SW 1271 (cell line): ENCODE measurements around the gene TCEANC2.
"Not testable (repeated sequence)": the region's sequence is repeated elsewhere in the genome, so short reads cannot be mapped to it uniquely, and the experiment has no call there.

ENCODE experiments used
- DNase-seq, 2 experiments: peaks; one replicate each; lab custom pipeline; 2025; lab: John Stamatoyannopoulos, UW

TCEANC2 gene

DNA sequence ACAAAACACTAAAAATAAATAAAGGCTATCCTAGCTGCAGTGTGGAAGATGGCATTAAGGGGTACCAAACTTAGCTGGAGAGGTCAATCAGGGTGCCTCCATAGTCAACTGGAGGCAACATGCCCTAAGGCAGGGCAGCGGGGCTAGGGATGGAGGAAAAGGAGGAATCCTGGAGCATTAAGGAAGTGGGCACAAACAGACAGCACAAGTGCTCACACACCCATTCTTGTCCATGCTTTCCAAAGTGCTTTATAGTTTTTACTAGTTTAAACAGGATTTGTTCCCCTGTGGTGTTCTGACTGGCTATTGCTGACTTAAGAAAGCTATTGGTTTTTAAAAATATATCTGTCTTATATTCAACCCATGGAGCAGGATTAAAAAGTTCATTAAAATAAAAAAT, 33.3 kb downstream of the TCEANC2 start:
- no peak for DNase-seq

DNA sequence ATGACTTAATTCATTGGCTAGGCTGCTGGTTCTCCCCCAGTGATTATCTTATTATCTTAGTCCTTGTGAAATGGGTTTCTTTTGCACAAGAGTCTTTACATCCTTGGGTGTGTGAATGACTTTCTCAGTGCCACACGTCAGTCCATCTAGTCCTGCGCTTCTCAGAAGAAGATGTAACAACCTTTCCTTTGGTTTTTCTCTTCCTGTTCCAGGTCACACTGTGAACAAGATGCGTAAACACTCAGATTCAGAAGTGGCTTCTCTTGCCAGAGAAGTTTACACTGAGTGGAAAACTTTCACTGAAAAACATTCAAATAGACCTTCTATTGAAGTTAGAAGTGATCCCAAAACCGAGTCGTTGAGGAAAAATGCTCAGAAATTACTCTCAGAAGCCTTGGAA, 35.0 kb downstream of the TCEANC2 start:
- DNase-seq, result no peak

DNA sequence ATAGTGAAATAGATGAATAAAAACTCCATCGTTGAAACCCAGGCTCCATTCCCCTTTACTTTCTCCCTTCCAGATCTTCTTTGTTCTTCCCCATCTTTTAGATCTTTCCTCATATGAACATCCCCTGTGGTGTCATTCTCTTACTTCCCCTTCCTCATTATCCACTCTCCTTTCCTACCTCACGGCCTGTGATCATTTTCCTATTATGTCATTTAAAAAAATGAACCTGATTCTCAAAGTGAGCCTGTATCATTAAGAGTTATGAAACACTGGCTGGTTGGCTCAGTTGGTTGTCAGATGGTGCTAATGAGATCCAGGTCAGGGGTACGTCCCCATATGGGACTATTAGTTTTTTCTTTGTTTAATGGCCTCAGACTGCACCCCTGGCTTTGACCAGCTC, 38.3 kb downstream of the TCEANC2 start:
- DNase-seq, result no peak

DNA sequence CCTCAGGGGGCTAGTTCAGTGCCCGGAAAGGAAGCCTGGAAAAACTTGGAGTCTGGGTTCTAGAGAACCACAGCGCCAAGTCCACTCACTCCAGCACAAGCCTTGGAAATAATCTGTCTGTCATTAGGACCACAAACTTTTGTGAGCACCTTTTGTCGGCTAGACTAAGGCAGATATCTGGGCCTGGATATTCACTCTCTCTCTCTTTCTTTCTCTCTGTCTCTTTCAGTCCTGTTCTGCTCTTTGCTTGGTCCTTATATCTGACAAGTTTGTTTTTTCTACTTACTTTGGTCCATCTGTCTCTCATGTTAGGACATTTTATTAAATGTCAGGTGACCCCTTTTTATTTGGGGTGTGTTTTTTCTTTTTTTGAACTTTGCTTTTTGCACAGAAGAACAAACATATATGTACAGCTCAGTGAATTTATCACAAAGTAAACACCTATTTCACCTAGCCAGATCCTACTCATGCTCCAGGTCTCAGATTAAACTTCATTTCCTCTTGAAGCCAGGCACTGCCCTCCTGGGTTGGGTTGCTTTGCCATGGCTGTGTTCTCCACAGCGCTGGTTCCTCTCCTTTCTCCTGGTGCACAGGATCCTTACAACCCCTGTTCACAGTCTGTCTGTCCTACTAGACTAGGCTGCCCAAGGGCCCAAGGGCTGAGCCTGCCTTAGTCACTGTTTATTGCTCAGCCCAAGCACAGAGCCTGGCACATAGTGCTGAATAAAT, 40.8 kb downstream of the TCEANC2 start:
- no peak for DNase-seq

DNA sequence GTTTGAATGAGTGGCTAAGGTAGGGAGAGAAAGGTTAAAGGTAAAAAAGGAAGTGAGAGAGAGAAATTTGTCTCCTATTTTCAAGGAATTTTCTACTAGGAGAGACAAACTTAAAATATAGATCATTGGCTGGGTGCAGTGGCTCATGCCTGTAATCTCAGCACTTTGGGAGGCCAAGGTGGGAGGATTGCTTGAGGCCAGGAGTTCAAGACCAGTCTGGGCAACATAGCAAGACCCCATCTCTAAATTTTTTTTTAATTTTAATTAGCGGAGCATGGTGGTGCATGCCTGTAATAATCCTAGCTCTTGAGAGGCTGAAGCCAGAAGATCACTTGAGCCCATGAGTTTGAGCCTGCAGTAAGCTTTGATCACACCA, 41.3 kb downstream of the TCEANC2 start:
- DNase-seq, result not testable (repeated sequence)

DNA sequence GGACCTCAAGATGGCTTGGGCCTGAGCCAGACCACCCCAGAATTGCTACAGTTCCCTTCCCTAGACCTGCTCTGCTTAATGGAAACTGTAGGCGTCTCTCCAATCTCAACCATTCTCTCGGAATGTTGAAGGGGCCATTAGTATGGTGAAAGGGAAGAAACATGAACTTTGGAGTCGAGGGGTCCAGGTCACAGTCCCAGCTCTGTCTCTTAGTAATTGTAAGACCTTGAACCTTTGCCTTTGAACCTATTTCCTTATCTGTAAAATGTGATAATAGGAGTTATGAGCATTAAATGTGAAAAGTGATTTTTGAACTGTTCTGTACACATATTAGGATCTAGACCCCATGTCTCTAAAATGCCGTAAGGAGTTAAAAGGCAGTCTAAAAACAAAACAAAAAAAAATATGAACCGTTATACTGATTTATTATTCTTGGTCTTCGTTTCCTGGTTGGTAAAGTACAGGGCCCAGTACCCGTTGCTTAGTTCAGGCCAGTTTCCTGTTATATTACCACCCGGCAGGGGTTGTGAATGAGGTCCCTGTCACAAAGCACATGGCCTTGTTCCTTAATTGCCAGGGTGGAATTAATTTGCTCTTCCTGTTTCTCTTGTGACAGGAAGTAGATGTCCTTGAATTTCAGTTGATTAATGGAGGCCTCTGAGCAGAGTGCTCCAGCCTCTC, 42.3 kb downstream of the TCEANC2 start:
- DNase-seq, result no peak

DNA sequence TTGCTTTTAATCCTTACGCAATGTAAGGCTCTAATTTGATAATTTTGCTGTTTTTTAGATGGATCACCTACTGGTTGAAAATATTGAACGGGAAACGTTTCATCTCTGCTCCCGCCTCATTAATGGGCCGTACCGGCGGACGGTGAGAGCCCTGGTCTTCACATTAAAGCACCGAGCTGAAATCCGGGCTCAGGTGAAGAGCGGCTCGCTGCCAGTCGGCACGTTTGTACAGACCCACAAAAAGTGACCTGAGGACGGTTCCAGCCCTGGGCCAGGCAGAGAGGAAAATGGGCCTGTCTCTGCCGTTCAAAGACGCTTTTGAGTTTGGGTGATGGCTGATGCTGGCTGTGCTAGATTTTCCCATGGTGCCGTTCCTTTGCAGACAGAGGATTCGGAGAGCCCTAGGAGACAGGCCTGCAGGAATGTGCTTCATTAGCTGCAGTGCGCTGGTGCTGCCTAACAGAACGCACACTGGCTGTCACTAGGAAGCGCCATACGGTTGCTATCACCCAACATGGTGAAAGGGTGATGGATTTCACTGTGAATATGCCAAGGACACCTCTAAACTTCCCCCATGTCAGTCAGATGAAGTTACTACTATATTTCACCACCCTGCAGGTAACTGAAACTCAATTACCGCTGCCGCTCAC, 42.9 kb downstream of the TCEANC2 start:
- no peak for DNase-seq

DNA sequence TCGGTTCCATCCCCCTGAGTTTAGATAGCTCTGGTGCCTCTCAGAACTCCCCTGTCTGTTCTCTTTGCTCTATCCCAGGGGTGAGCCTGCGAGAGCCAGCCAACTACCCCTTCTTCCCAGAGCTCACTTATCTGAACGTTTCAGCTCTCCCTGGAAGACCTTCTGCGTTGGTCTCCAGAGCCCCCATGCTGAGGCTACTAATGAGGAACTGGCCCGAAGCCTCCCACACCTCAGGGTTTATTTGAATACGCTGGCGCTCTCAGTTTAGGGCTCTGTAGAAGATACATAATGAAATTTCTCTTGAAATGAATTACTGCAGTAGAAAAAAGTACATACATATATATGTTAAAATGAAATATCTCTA, 43.5 kb downstream of the TCEANC2 start:
- no peak for DNase-seq

DNA sequence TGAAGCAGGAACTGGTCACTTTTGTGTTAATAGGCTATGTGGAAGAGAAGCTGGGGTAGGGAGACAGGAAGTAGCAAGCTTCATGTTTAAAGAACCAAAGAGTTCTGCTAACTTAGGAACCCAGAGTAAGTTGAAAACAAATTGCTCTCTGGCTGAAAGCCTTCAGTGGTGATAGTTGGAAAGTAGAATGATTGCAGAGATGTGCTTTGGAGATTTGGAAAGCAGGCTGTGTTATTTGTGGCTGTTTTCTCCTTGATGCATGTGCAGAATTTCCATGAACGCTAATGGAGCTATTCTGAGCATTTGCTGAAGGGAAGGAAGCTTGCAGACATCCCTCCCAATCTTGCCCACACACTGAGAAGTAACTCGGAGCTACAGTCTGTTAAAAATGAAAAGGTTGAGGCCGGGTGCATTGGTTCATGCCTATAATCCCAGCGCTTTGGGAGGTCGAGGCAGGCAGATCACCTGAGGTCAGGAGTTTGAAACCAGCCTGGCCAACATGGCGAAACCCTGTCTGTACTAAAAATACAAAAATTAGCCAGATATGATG, 45.7 kb downstream of the TCEANC2 start:
- no peak for DNase-seq

DNA sequence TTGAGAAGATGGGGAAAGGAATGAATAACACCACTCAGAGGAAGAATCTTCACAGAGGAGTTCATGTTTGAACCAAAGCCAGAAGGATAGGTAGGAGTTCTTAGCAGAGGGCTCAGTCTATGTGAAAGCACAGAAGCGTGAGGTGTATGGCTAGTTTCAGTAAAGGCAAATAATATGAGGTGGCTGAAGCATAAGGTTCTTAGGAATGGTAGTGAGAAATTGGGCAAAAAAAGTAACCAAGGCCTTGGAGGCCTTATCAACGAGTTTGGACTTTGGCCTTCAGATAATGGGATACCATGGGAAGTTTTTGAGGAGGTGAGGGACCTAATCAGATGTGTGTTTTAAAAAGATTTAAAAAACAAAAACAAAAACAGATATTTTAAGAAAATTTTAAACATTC, 47.1 kb downstream of the TCEANC2 start:
- DNase-seq, result no peak

DNA sequence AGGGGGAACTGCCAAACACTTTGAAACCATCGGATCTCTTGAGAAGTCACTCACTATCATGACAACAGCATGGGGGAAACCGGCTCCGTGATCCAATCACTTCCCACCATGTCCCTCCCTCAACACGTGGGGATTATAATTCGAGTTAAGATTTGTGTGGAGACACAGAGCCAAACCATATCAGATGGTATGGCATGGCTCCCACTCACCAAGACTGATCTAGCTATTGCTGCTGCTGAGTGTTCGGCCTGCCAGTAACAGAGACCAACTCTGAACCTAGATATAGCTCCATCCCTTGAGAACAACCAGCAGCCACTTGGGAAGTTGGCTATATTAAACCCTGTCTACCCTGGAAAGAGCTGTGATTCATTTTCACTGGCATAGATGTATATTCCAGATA, 50.0 kb downstream of the TCEANC2 start:
- no peak for DNase-seq

DNA sequence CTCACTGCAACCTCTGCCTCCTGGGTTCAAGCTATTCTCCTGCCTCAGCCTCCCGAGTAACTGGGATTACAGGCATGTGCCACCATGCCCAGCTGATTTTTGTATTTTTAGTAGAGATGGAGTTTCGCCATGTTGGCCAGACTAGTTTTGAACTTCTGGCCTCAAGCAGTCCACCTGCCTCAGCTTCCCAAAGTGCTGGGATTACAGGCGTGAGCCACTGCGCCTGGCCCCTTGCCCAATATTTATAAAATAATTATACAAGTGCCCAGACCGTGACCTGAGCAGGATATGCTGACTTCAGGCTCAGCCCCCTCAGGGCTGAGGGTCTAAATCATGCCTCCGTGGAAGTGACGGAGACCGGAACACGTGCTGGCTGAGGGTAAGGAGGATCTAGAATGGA, 51.2 kb downstream of the TCEANC2 start:
- not testable (repeated sequence) for DNase-seq

DNA sequence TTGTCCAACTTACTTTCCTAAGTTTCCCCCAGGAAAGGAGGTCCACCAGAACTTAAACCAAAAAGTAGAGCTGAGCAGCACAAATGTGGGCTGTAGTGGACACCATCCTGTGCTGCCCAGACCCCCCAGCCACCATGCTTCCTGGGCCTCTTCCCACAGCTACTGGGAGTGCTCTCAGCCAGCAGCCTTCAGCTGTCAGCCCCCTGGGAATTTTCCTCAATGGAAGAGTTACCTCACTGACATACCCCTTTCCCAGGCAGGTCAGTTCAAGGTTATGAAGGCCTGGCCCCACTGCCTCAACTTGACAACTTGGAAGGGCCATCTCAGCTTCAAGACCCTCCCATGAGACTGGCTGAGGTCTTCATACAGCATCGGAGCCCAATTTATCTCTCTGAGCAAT, 51.7 kb downstream of the TCEANC2 start:
- no peak for DNase-seq

DNA sequence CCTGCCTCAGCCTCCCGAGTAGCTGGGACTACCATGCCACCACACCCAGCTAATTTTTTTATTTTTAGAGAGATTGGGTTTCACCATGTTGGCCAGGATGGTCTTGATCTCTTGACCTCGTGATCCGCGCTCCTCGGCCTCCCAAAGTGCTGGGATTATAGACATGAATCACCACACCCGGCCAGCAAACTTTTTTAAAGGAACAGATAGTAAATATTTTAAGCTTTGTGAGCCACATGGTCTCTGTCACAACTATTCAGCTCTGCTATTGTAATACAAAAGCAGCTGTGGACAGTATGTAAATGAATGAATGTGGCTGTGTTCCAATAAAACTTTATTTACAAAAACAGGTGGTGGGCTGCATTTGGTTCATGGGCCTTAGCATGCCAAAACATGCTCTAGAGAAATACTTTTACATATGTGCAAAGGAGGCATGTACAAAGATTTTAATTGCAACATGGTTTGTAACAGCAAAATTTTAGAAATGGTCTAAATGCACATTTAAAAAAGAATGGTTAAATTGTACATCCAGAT, 52.4 kb downstream of the TCEANC2 start:
- DNase-seq, result no peak

DNA sequence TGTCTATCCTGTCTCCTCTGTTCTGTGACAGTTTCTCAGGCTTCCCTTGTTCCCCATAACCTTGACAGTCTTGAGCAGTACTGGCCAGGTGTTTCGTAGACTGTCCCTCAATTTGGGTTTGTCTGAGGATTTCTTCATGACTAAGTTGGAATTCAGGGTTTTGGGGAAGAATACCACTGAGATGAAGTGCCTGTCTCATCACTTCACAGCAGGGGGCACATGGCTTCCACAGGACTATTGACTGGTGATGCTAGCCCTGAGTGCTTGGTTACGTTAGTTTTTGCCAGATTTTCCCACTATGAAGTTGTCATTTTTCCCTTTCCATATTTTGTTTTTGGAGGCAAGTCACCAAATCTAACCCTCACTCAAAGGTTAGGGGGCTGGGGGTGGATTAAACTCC, 53.7 kb downstream of the TCEANC2 start:
- DNase-seq, result no peak

DNA sequence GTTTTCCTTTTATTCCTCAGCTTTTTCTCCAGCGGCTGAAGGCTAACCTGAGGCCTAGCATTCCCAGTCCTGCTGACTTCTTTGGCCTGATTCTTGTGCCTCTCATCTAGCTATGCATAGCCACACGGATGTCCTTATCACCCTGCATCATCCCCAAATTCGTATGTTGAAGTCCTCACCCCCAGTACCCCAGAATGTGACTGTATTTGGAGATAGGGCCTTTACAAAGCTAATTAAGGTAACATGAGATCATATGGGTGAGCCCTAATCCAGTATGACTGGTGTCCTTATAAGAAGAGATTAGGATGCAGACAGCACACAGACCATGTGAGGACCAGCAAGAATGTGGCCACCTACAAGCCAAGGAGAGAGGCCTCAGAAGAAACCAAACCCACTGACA, 54.7 kb downstream of the TCEANC2 start:
- DNase-seq, result no peak

DNA sequence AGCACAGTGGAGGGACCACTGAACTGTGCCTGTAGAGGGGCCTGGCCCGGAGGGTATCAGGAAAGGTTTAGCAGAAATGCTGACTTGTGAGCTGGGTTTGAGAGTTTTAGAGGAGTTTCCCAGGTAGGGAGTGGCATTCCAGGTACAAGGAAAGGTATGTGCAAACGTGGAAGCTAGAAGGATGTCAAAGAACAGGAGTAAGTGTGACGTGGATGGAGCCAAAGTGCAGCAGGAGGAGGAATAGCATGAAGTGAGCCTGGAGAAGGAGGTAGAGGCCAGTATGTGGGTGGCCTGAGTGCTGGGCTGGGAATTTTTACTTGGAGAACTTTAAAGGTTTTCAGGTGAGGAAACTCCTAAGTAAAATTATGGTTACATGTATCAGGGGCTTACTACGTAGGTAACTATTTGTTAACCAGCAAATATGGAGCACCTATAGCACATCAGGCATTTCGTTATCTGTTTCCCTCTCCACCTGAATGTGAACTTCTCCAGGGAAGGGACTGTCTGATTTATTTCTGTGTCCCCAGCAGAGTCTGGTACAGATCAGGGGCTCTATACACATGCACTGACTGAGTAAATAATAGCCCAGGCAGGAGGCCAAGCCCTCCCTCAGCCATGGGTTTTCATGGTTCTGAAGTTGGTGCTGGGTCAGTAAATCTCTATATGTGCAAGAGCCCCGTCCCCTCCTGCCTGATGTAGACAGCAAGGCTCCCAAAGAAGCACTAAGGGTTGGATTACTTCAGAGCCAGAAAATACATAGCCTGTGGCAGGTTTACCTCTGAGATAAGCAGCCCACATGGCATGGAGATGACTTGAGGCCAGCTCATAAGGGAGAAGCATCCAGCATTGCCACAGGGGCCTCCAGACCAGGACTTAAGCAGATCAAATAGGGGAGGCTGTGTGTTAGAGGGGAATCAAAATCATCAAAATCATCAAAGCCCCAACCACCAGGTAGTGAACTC, 56.0 kb downstream of the TCEANC2 start:
- DNase-seq, result no peak

DNA sequence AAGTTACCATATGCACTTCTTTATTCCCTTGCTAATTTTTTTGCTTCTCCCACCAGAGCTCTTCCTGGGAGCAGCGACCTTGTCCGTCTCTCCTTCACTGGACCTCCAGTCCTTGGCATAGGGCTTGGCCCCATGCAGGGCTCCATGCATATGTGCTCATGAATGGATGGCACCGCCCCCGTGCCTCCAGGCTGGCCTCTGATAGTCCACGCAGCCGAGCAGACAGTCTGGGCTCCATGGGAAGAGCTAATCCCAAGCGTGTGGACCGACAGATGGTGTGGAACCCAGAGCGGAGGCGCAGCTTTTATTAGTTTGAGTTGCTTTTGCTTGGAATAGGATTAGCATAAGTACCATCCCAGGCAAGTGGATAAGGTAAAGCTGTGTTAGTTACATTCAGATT, 57.6 kb downstream of the TCEANC2 start:
- DNase-seq, result no peak

DNA sequence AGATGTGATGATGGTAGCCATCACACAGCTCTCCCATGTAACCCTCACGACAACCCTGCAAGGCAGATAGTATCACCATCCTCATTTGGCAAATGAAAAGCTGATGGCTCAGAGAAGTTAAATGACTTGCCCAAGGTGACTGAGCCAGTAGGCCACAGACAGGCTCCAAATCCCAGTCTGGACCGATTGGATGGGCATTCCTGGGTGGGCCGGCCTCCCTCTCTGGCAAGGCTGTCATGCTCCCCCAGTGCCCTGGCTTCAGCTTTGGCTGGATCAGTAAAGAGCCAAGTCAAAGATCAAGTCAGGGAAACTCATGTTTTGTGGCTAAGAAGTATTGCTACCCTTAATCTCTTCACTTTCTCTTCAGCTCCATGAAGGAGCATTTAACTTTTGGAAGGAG, 58.2 kb downstream of the TCEANC2 start:
- no peak for DNase-seq

DNA sequence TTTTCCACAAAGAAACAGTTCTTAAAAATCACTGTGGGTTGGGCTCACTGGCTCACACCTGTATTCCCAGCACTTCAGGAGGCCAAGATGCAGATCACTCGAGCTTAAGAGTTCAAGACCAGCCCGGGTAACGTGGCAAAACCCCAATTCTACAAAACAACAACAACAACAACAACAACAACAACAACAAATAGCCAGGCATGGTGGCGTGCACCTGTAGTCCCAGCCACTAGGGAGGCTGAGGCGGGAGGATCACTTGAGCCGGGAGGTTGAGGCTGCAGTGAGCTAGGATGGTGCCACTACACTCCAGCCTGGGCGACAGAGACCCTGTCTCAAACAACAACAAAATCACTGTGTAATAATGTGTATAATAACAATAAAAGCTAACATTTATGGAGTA, 58.6 kb downstream of the TCEANC2 start:
- no peak for DNase-seq

DNA sequence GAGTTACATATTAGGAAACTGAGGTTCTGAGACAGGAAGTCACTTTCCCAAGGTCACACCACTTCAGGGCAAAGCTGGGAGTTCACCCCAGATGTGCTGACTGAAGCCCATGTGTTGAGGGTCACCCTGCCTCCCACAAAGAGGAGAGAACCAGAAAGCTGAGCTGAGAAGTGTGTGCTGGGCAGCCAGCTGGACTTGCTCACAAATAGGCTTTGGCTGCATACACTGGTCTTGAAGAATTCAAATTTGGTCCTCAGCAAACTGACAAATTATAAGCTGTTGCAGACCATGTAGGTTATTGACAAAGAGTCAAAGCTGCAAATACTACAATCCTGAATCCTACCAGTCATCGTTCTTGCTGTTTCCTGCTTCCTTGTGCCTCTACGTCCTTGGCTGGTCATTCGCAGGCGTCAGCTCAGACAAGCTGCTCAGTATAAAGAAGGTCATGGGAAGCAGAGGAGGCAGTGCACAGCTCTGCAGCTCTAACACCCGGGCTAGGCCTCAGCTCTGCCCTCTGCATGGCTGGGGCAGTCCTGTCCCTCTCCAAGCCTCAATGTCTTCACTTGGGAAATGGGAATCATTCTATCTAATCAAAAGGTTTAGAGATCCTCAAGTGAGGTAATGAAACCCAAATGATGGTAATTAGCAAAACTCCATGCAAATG, 59.4 kb downstream of the TCEANC2 start:
- no peak for DNase-seq
